ENCODE data around the gene NUP93.

DNA sequence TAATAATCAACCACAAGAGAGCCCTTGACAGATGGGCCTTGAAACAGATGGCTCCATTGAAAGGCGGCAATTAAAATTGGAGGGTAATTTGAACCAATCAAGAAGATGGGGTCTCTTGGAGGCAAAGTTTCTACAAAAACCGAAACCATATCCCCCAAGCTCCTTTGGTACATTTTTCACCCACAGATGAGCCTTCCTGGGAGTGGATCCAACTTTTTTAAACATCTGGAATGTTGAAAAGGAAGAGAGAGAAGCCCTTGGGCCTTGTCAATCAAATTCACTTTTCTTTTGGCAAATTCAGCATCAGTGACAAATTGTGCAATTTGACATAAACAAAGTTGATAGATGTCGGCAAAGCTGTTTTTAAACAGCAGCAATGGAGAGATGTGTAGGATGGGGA is 13.2 kb upstream of the NUP93 start:
- TF ChIP-seq, protein P1, sequence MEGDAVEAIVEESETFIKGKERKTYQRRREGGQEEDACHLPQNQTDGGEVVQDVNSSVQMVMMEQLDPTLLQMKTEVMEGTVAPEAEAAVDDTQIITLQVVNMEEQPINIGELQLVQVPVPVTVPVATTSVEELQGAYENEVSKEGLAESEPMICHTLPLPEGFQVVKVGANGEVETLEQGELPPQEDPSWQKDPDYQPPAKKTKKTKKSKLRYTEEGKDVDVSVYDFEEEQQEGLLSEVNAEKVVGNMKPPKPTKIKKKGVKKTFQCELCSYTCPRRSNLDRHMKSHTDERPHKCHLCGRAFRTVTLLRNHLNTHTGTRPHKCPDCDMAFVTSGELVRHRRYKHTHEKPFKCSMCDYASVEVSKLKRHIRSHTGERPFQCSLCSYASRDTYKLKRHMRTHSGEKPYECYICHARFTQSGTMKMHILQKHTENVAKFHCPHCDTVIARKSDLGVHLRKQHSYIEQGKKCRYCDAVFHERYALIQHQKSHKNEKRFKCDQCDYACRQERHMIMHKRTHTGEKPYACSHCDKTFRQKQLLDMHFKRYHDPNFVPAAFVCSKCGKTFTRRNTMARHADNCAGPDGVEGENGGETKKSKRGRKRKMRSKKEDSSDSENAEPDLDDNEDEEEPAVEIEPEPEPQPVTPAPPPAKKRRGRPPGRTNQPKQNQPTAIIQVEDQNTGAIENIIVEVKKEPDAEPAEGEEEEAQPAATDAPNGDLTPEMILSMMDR (IDR thresholded peaks at IDR 0.05 in 2 of 3, conservative IDR thresholded peaks at IDR 0.05 in 1 of 3; ENCODE audit: borderline replicate concordance in 1 of 3, insufficient read depth in 1 of 3, low read depth in 2 of 3, low read length in 2 of 3) = no peak
- TF ChIP-seq REST (IDR thresholded peaks at IDR 0.05; ENCODE audit: low read depth) (no peak), EZH2 (IDR thresholded peaks at IDR 0.05) (no peak), POLR2AphosphoS5 (IDR thresholded peaks at IDR 0.05; ENCODE audit: low read depth, low read length) (no peak), TCF7L2 (IDR thresholded peaks at IDR 0.05; ENCODE audit: borderline replicate concordance, extremely low read depth, insufficient read depth, insufficient read length) (no peak), ZFX (IDR thresholded peaks at IDR 0.05) (no peak)

Measured in HCT116 (cell line).